NK-92 (cell line): Measurements from ENCODE around the gene FAM219A.
"Not testable (repeated sequence)": the region's sequence is repeated elsewhere in the genome, so short reads cannot be mapped to it uniquely, and the experiment has no call there.

Source experiments
- DNase-seq: peaks from one replicate; lab custom pipeline; 2025; ENCODE audit not compliant: unreplicated experiment; lab: John Stamatoyannopoulos, UW

Gene FAM219A

GRCh38 chr9:34363619-34364351 is 94.6 kb downstream of the FAM219A start:
- DNase-seq: no peak

GRCh38 chr9:34362614-34363214 is 95.7 kb downstream of the FAM219A start:
- DNase-seq: no peak

GRCh38 chr9:34352957-34353356 is 105.4 kb downstream of the FAM219A start:
- not testable (repeated sequence) for DNase-seq

- DNase-seq: not testable (repeated sequence)
Measured at GRCh38 chr9:34352122-34352652, 106.2 kb downstream of the FAM219A start.

GRCh38 chr9:34349324-34349723 is 109.0 kb downstream of the FAM219A start:
- DNase-seq: no peak
